AG04450 (cell line): ENCODE data around the gene C2orf74. TPM values are rescaled to one million over a fixed set of nuclear protein-coding genes. Genes with fewer than 3 reads are reported as not detected.
"Not testable (repeated sequence)": the region's sequence is repeated elsewhere in the genome, so short reads cannot be mapped to it uniquely, and the experiment has no call there.

Source experiments
- CTCF ChIA-PET: fragments of 300-600, 350-600 bp; formaldehyde crosslinking; extraction: SDS; loops from one replicate; lab custom pipeline; 2022; ENCODE audit warnings: antibody characterized with exemption, inconsistent platforms; lab: Charles Lee
- POLR2A ChIA-PET: fragments of 350-600 bp; formaldehyde crosslinking; extraction: SDS; loops from one replicate; lab custom pipeline; 2021; ENCODE audit warnings: antibody characterized with exemption, inconsistent platforms; lab: Yijun Ruan, JAX
- DNase-seq: peaks from one replicate; pipeline ENCODE4 v3.0.0-alpha.2; 2011; ENCODE audit warnings: low read depth, low spot score
- H3K27ac ChIP-seq: one replicate; pipeline ENCODE4 v1.5.1; 2012; ENCODE audit warnings: low read depth, low read length, control low read depth
- H3K27me3 ChIP-seq: one replicate; pipeline ENCODE4 v1.6.0; 2012; ENCODE audit warnings: low read length; ENCODE audit not compliant: control insufficient read depth, insufficient read depth
- H3K4me3 ChIP-seq: 2 replicates; pipeline ENCODE4 v1.5.1; 2011; ENCODE audit warnings: mild to moderate bottlenecking, low read depth, low read length, control low read depth
- H3K9me3 ChIP-seq: 2 replicates; pipeline ENCODE4 v1.5.1; 2012; ENCODE audit warnings: low read length; ENCODE audit not compliant: control insufficient read depth, insufficient read depth
- polyA plus RNA-seq: library from polyadenylated mRNA; depleted of rRNA; stranded (reverse); fragments of >200 nt; gene quantifications from 2 replicates; pipeline ENCODE4 v1.2.3, GENCODE V29; 2011
- TF ChIP-seq, protein P1 (sequence below): IDR thresholded peaks from 2 replicates; pipeline ENCODE4 v1.5.1; 2011; ENCODE audit warnings: low read depth, low read length, control low read depth, inconsistent platforms

Gene C2orf74
- polyA plus RNA-seq, 1 experiment = 21.7 TPM

DNA sequence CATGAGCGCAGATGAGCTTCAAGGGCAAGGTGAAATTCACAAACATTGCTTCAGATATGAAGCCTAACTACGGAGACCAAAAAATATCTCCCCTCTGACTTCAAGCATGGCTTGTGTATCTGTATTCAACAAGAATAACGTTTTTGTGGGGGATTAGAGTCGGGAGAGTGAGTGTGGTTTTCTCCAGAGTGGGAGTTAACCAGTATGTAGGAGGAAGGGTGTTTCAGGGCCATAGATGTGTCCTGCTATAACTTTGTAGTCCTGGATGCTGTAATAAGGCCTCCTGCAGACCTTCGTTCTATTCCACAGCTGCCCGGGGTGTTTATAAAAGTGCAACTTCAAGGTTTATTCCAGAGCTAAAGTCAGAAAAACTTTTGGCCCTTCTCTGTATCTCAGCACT is 12.9 kb upstream of the C2orf74 start:
- POLR2A ChIA-PET = no interaction called here
- no peak overlapping the region for H3K4me3 ChIP-seq
- TF ChIP-seq, protein P1, sequence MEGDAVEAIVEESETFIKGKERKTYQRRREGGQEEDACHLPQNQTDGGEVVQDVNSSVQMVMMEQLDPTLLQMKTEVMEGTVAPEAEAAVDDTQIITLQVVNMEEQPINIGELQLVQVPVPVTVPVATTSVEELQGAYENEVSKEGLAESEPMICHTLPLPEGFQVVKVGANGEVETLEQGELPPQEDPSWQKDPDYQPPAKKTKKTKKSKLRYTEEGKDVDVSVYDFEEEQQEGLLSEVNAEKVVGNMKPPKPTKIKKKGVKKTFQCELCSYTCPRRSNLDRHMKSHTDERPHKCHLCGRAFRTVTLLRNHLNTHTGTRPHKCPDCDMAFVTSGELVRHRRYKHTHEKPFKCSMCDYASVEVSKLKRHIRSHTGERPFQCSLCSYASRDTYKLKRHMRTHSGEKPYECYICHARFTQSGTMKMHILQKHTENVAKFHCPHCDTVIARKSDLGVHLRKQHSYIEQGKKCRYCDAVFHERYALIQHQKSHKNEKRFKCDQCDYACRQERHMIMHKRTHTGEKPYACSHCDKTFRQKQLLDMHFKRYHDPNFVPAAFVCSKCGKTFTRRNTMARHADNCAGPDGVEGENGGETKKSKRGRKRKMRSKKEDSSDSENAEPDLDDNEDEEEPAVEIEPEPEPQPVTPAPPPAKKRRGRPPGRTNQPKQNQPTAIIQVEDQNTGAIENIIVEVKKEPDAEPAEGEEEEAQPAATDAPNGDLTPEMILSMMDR = no peak
- H3K27ac ChIP-seq = no peak overlapping the region
- CTCF ChIA-PET = no interaction called here
- H3K27me3 ChIP-seq = no peaks in the 10 kb centered on the region
- peaks cover 3% of the 10 kb centered on the region for H3K9me3 ChIP-seq
- no peak for DNase-seq

DNA sequence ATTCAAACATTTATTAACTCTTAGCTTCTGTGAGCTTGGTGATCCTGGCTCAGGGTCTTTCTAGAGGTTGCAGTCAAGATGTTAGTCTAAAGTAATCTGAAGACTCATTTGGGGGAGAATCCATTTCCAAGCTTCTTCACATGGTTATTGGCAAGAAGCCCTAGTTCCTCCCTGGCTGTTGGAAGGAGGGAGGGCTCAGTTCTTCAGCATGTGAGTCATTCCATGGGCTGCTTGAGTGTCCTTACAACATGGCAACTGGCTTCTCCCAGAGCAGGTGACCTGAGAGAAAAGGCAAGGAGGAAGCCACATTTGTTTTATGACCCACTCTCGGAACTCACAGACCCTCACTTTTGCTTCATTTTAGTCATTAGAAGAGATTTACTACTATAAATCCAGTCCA is 10.6 kb upstream of the C2orf74 start:
- CTCF ChIA-PET = interaction anchor here (0.6 to 0.7 kb wide), 2 partner anchors 16 to 590 kb away, joined by 3 to 4 read pairs; no protein-coding TSS in a partner anchor
- POLR2A ChIA-PET = no interaction called here
- no peaks in the 10 kb centered on the region for H3K27me3 ChIP-seq

DNA sequence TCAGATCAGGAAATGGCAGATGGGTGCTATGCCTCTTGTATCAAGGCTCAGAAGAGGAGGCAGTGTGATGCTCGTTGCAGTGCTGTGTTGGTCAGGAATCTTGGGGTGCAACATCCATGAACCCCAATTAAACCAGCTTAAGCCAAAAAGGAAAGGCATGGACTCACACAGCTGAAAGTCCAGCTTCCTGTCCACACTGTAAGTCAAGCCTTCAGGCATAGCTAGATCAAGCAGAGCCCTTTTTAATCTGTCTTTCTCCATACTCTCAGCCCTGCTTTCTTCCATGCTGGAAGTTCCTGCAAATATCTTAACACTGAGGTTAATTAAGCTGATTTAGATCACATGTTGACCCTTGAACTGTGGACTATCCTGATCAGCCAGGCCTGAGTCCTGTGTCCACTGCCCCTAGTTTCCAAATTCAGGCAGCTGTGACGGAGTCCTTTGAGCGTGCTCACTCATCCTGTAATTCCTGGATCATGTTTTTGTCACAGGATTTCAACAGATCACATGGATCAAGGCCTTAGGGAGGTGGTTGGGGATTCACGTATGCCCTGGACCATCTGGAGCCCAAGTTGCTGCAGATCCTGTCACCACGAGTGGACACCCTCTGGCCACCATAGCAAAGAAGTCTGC is 4.5 kb upstream of the C2orf74 start:
- ChIA-PET CTCF (no interaction called here), POLR2A (no interaction called here)
- Histone ChIP-seq H3K27ac (no peak overlapping the region), H3K9me3 (peaks cover 4% of the 10 kb centered on the region; the same call in 1 of the 2 replicates), H3K4me3 (no peak overlapping the region), H3K27me3 (no peaks in the 10 kb centered on the region)
- DNase-seq = no peak
- TF ChIP-seq, protein P1 = no peak

More for the DNA sequence above, 10.6 kb upstream of the C2orf74 start:
- no peak overlapping the region for H3K4me3 ChIP-seq
- TF ChIP-seq, protein P1 = no peak
- DNase-seq = no peak
- peaks cover 3% of the 10 kb centered on the region; the same call in 1 of the 2 replicates for H3K9me3 ChIP-seq
- H3K27ac ChIP-seq = no peak overlapping the region

DNA sequence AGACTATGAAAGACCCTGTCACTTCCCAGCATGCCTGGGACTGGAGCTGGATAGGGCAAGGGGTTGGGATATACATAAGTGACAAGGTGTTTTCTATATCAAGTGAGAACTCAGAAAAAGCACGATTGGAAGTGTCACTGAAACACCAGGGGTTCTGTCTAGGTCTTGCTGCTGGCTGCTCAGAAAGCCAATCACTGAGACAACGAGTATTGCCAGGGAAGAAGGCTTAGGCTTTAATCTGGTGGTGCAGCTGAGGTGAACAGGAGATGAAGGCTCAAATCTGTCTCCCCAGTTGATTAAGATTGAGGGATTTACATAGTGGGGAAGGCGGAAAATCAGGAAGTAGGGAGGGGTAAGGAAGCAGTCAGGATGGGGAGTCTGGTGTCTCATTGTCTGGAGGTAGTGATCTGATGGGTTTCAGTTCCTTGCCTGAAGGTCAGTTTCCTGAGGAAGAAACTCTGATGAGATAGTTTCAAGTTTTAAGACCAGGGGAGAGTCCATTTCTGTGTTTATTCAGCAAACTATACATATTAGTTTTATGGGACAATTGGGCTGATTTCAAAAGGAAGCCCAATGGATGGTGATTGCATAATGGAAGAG is 3.5 kb upstream of the C2orf74 start:
- ChIA-PET CTCF (no interaction called here), POLR2A (no interaction called here)
- H3K27me3 ChIP-seq = no peaks in the 10 kb centered on the region
- H3K27ac ChIP-seq = no peak overlapping the region
- no peak overlapping the region for H3K4me3 ChIP-seq
- DNase-seq = no peak
- TF ChIP-seq, protein P1 = no peak
- peaks cover 4% of the 10 kb centered on the region; the same call in 1 of the 2 replicates for H3K9me3 ChIP-seq

DNA sequence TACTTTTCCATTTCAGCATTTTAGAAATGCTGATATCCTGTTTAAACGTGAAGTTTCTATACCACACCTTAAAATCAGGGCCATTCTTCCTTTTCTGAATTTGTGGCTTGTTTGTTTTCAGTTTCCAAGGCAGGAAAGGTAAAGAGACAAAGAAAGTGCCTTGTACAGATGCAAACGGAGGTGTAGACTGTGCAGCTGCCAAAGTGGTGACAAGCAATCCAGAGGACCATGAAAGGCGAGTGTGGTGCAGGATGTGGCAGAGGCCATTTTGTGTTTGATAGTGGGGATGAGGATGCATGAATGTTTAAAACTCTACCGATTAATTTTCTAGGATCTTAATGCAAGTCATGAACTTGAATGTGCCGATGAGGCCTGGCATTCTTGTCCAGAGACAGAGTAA is 733 bp downstream of the C2orf74 start:
- no peaks in the 10 kb centered on the region for H3K27me3 ChIP-seq
- POLR2A ChIA-PET = no interaction called here
- TF ChIP-seq, protein P1 = no peak

DNA sequence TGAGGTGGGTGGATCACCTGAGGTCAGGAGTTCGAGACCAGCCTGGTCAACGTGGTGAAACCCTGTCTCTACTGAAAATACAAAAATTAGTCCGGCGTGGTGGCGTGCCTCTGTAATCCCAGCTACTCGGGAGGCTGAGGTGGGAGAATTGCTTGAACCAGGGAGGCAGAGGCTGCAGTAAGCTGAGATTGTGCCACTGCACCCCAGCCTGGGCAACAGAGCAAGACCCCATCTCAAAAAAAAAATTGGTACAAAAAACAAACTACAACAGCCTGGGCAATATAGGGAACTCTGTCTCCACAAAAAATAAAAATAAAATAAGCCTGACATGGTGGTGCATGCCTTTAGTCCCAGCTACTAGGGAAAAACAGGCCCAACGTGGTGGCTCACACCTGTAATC is 3.1 kb downstream of the C2orf74 start:
- POLR2A ChIA-PET, H3K27ac ChIP-seq: not testable (repeated sequence)

More for the DNA sequence above, 733 bp downstream of the C2orf74 start:
- Histone ChIP-seq H3K27ac (no peak overlapping the region), H3K9me3 (peaks cover 4% of the 10 kb centered on the region; the same call in 1 of the 2 replicates), H3K4me3 (no peak overlapping the region)
- no peak for DNase-seq
- CTCF ChIA-PET = no interaction called here

More for the DNA sequence above, 3.1 kb downstream of the C2orf74 start:
- CTCF ChIA-PET, H3K4me3 ChIP-seq, H3K9me3 ChIP-seq, H3K27me3 ChIP-seq, DNase-seq: not testable (repeated sequence)
